ENCODE data around the gene SYCP2L.
"Not testable (repeated sequence)": the region's sequence is repeated elsewhere in the genome, so short reads cannot be mapped to it uniquely, and the experiment has no call there.

SYCP2L gene

DNA sequence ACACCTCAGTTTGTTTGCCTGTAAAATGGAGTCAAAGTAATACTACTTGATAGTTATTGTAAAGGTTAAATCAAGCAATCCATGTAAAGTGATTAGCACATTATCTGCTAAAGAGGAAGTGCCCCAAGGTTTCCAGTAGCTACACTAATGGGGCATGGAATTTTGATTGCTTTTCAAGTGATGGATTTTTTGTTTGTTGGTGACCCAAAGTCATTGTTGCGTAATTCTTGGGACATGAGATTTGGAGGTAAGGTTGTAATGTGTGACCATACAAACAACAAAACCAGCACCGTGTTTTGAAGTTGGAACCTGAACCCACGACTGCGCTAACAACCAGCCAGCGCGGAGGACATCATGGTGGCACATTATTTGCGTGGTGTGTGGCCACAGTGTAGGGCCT, 17.2 kb downstream of the SYCP2L start:
- no CpG with 5 or more reads among the region's 7 CpGs for WGBS (ENCODE audit: extremely low coverage, insufficient coverage, low lambda C conversion rate)
- H3K27ac ChIP-seq (ENCODE audit: low read depth, low read length), result no peak overlapping the region
- no peak overlapping the region for H3K56ac ChIP-seq (ENCODE audit: low read length)
- no peak overlapping the region for H3K23ac ChIP-seq (ENCODE audit: low read length)
- no peaks in the 10 kb centered on the region for H3K4me1 ChIP-seq (ENCODE audit: control insufficient read depth, low read depth, low read length)
- no peak overlapping the region for H3K9ac ChIP-seq (ENCODE audit: low read length)
- no peak overlapping the region for H4K5ac ChIP-seq (ENCODE audit: low read length)
- no peaks in the 10 kb centered on the region for H3K79me1 ChIP-seq (ENCODE audit: low read length)
- no peak overlapping the region for H4K8ac ChIP-seq (ENCODE audit: low read depth, low read length)
- no peak overlapping the region for H2BK120ac ChIP-seq (ENCODE audit: low read depth, low read length)
- no peak overlapping the region for H2AK5ac ChIP-seq (ENCODE audit: low read length)
- H3K4ac ChIP-seq (ENCODE audit: low read depth, low read length), result no peak overlapping the region
- no peak overlapping the region for H3K4me2 ChIP-seq (ENCODE audit: low read length)
- no peak overlapping the region for H3K4me3 ChIP-seq (ENCODE audit: low read length)
- no peak overlapping the region for H2BK15ac ChIP-seq (replicated peaks; ENCODE audit: low read depth)
- H3K36me3 ChIP-seq (ENCODE audit: control insufficient read depth, insufficient read depth, low read length), result no peaks in the 10 kb centered on the region
- H3K79me2 ChIP-seq (ENCODE audit: control insufficient read depth, insufficient read depth, low read length), result no peaks in the 10 kb centered on the region
- no peak overlapping the region for H2BK5ac ChIP-seq (ENCODE audit: low read length)
- DNase-seq, result no peak
- no peak overlapping the region for H3K18ac ChIP-seq (ENCODE audit: low read length)
- no peaks in the 10 kb centered on the region for H3K27me3 ChIP-seq (ENCODE audit: insufficient read depth, low read length, poor library complexity)

DNA sequence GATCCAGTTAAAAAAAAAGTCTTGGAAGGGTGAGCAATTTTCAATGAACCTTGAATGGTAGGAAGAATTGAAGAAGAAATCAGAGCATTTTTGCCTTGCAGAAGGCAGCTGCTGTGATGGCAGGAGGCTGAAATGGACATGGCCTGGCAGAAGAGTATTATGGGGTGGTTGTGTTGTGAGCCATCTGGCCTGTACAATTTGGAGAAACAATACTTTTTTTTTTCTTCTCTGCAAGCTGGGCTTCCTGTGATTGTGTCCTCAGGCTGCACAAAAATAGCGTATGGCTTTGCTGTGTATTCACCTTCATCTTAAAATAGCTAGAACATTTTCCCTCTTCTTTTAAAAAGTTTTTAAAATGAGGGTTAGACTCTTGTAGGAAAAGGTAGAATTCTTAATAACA, 21.4 kb downstream of the SYCP2L start:
- H4K5ac ChIP-seq (ENCODE audit: low read length), result no peak overlapping the region
- no CpG with 5 or more reads among the region's 1 CpG for WGBS (ENCODE audit: extremely low coverage, insufficient coverage, low lambda C conversion rate)
- H2BK120ac ChIP-seq (ENCODE audit: low read depth, low read length), result no peak overlapping the region
- no peaks in the 10 kb centered on the region for H3K79me2 ChIP-seq (ENCODE audit: control insufficient read depth, insufficient read depth, low read length)
- no peaks in the 10 kb centered on the region for H3K36me3 ChIP-seq (ENCODE audit: control insufficient read depth, insufficient read depth, low read length)
- no peaks in the 10 kb centered on the region for H3K27me3 ChIP-seq (ENCODE audit: insufficient read depth, low read length, poor library complexity)
- H3K23ac ChIP-seq (ENCODE audit: low read length), result no peak overlapping the region
- no peak for DNase-seq
- no peak overlapping the region for H3K4me2 ChIP-seq (ENCODE audit: low read length)
- H3K56ac ChIP-seq (ENCODE audit: low read length), result no peak overlapping the region
- H4K8ac ChIP-seq (ENCODE audit: low read depth, low read length), result no peak overlapping the region
- no peak overlapping the region for H3K4me3 ChIP-seq (ENCODE audit: low read length)
- no peak overlapping the region for H3K9ac ChIP-seq (ENCODE audit: low read length)
- no peak overlapping the region for H2AK5ac ChIP-seq (ENCODE audit: low read length)
- H3K18ac ChIP-seq (ENCODE audit: low read length), result no peak overlapping the region
- H2BK15ac ChIP-seq (replicated peaks; ENCODE audit: low read depth), result no peak overlapping the region
- no peak overlapping the region for H2BK5ac ChIP-seq (ENCODE audit: low read length)
- H3K4ac ChIP-seq (ENCODE audit: low read depth, low read length), result no peak overlapping the region
- no peaks in the 10 kb centered on the region for H3K4me1 ChIP-seq (ENCODE audit: control insufficient read depth, low read depth, low read length)
- H3K27ac ChIP-seq (ENCODE audit: low read depth, low read length), result no peak overlapping the region
- no peaks in the 10 kb centered on the region for H3K79me1 ChIP-seq (ENCODE audit: low read length)

DNA sequence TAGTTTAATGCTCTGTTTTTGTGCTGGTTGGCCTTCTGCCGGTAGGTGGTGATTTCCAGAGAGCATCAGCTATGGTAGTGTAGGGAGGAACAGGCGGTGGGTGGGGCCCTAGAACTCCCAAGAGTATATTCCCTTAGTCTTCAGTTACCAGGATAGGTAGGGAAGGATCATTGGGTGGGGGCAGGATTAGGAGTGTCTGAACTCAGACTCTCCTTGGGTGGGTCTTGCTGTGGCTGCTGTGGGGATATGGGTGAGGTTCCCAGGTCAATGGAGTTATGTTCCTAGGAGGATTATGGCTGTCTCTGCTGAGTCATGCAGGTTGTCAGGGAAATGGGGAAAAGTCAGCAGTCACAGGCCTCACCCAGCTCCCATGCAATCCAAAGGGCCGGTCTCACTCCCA, 32.7 kb downstream of the SYCP2L start:
- H2BK15ac ChIP-seq (replicated peaks; ENCODE audit: low read depth); H3K23ac ChIP-seq (ENCODE audit: low read length); H3K9ac ChIP-seq (ENCODE audit: low read length); H2BK5ac ChIP-seq (ENCODE audit: low read length); H3K79me1 ChIP-seq (ENCODE audit: low read length); H3K18ac ChIP-seq (ENCODE audit: low read length); H3K4me2 ChIP-seq (ENCODE audit: low read length); DNase-seq; H4K5ac ChIP-seq (ENCODE audit: low read length); H3K4me1 ChIP-seq (ENCODE audit: control insufficient read depth, low read depth, low read length); H3K4me3 ChIP-seq (ENCODE audit: low read length); H3K27me3 ChIP-seq (ENCODE audit: insufficient read depth, low read length, poor library complexity); H3K36me3 ChIP-seq (ENCODE audit: control insufficient read depth, insufficient read depth, low read length); H3K56ac ChIP-seq (ENCODE audit: low read length); H2BK120ac ChIP-seq (ENCODE audit: low read depth, low read length); H3K27ac ChIP-seq (ENCODE audit: low read depth, low read length); H2AK5ac ChIP-seq (ENCODE audit: low read length); H3K79me2 ChIP-seq (ENCODE audit: control insufficient read depth, insufficient read depth, low read length); H3K4ac ChIP-seq (ENCODE audit: low read depth, low read length); H4K8ac ChIP-seq (ENCODE audit: low read depth, low read length): not testable (repeated sequence)
- WGBS (ENCODE audit: extremely low coverage, insufficient coverage, low lambda C conversion rate), result no CpG with 5 or more reads among the region's 3 CpGs

DNA sequence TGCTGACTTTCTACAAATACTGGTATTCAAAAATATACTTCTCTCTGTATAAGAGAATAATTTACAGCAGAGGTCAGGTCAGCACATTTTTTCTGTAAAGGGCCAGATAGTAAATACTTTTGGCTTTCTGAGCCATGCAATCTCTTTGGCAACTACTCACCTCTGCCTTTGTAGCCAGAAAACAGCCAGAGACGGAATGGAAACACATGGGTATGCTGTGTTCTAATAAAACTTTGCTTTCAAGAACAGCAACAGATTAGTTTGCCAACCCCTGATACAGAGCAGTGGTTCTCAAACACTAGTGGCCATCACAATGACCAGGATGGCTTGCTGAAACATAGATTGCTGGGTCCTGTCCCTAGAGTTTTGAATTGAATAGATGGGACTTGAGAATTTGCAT, 46.3 kb downstream of the SYCP2L start:
- DNase-seq, result no peak
- no peaks in the 10 kb centered on the region for H3K4me1 ChIP-seq (ENCODE audit: control insufficient read depth, low read depth, low read length)
- no peak overlapping the region for H3K18ac ChIP-seq (ENCODE audit: low read length)
- H2BK15ac ChIP-seq (replicated peaks; ENCODE audit: low read depth), result no peak overlapping the region
- H2BK5ac ChIP-seq (ENCODE audit: low read length), result no peak overlapping the region
- H2AK5ac ChIP-seq (ENCODE audit: low read length), result no peak overlapping the region
- no peak overlapping the region for H3K9ac ChIP-seq (ENCODE audit: low read length)
- no peak overlapping the region for H4K5ac ChIP-seq (ENCODE audit: low read length)
- H3K79me2 ChIP-seq (ENCODE audit: control insufficient read depth, insufficient read depth, low read length), result no peaks in the 10 kb centered on the region
- WGBS (ENCODE audit: extremely low coverage, insufficient coverage, low lambda C conversion rate), result no CpG with 5 or more reads among the region's 1 CpG
- H4K8ac ChIP-seq (ENCODE audit: low read depth, low read length), result no peak overlapping the region
- no peak overlapping the region for H2BK120ac ChIP-seq (ENCODE audit: low read depth, low read length)
- no peaks in the 10 kb centered on the region for H3K79me1 ChIP-seq (ENCODE audit: low read length)
- no peaks in the 10 kb centered on the region for H3K36me3 ChIP-seq (ENCODE audit: control insufficient read depth, insufficient read depth, low read length)
- no peak overlapping the region for H3K4ac ChIP-seq (ENCODE audit: low read depth, low read length)
- H3K27ac ChIP-seq (ENCODE audit: low read depth, low read length), result no peak overlapping the region
- no peak overlapping the region for H3K4me3 ChIP-seq (ENCODE audit: low read length)
- H3K23ac ChIP-seq (ENCODE audit: low read length), result no peak overlapping the region
- no peaks in the 10 kb centered on the region for H3K27me3 ChIP-seq (ENCODE audit: insufficient read depth, low read length, poor library complexity)
- no peak overlapping the region for H3K56ac ChIP-seq (ENCODE audit: low read length)
- H3K4me2 ChIP-seq (ENCODE audit: low read length), result no peak overlapping the region

DNA sequence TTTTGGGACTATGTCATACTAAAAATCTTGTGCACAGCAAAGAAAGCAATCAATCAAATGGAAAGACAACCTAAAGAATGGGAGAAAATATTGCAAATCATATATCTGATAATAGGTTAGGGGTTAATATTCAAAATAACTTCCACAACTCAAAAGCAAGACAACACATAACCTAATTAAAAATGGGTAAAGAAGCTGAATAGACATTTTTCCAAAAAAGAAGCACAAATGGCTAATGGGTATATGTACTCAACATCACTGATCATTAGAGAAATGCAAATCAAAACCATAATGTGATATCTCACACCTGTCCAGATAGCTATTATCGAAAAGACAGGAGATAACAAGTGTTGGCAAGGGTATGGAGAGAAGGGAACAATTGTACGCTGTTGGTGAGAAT, 53.0 kb downstream of the SYCP2L start:
- Histone ChIP-seq H3K27me3 (ENCODE audit: insufficient read depth, low read length, poor library complexity) (no peaks in the 10 kb centered on the region), H3K23ac (ENCODE audit: low read length) (no peak overlapping the region), H4K8ac (ENCODE audit: low read depth, low read length) (no peak overlapping the region), H3K36me3 (ENCODE audit: control insufficient read depth, insufficient read depth, low read length) (no peaks in the 10 kb centered on the region), H2BK15ac (replicated peaks; ENCODE audit: low read depth) (no peak overlapping the region), H2AK5ac (ENCODE audit: low read length) (no peak overlapping the region), H4K5ac (ENCODE audit: low read length) (no peak overlapping the region), H3K56ac (ENCODE audit: low read length) (no peak overlapping the region), H3K18ac (ENCODE audit: low read length) (no peak overlapping the region), H3K4ac (ENCODE audit: low read depth, low read length) (no peak overlapping the region), H2BK5ac (ENCODE audit: low read length) (no peak overlapping the region), H2BK120ac (ENCODE audit: low read depth, low read length) (no peak overlapping the region), H3K27ac (ENCODE audit: low read depth, low read length) (no peak overlapping the region), H3K4me1 (ENCODE audit: control insufficient read depth, low read depth, low read length) (no peaks in the 10 kb centered on the region), H3K79me2 (ENCODE audit: control insufficient read depth, insufficient read depth, low read length) (no peaks in the 10 kb centered on the region), H3K79me1 (ENCODE audit: low read length) (no peaks in the 10 kb centered on the region), H3K4me2 (ENCODE audit: low read length) (no peak overlapping the region), H3K4me3 (ENCODE audit: low read length) (no peak overlapping the region), H3K9ac (ENCODE audit: low read length) (no peak overlapping the region)
- no CpG with 5 or more reads among the region's 2 CpGs for WGBS (ENCODE audit: extremely low coverage, insufficient coverage, low lambda C conversion rate)
- no peak for DNase-seq

DNA sequence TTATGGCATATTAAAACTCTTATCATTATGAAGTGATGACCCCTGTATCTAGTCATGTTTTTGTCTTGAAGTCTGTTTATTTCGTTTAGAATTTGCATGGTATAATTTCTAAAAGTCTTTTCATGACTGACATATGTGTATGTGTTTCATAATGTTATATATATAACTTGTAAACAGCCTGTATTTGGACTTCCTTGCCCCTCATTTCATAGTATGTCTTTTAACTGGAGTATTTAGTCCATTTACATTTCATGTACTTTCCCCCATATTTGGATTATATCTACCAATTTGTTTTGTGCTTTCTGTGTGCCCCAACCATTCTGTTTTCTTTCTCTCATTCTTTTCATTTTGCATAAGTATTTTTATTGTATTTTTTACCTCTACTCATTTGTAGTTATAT, 59.0 kb downstream of the SYCP2L start:
- no peak overlapping the region for H3K18ac ChIP-seq (ENCODE audit: low read length)
- no peaks in the 10 kb centered on the region for H3K27me3 ChIP-seq (ENCODE audit: insufficient read depth, low read length, poor library complexity)
- H2BK5ac ChIP-seq (ENCODE audit: low read length), result no peak overlapping the region
- H3K4ac ChIP-seq (ENCODE audit: low read depth, low read length), result no peak overlapping the region
- H4K8ac ChIP-seq (ENCODE audit: low read depth, low read length), result no peak overlapping the region
- no peak for DNase-seq
- H3K4me2 ChIP-seq (ENCODE audit: low read length), result no peak overlapping the region
- H3K4me3 ChIP-seq (ENCODE audit: low read length), result no peak overlapping the region
- no peak overlapping the region for H2BK120ac ChIP-seq (ENCODE audit: low read depth, low read length)
- no peak overlapping the region for H2AK5ac ChIP-seq (ENCODE audit: low read length)
- no peak overlapping the region for H3K56ac ChIP-seq (ENCODE audit: low read length)
- H2BK15ac ChIP-seq (replicated peaks; ENCODE audit: low read depth), result no peak overlapping the region
- no CpG with 5 or more reads among the region's 1 CpG for WGBS (ENCODE audit: extremely low coverage, insufficient coverage, low lambda C conversion rate)
- H3K27ac ChIP-seq (ENCODE audit: low read depth, low read length), result no peak overlapping the region
- H3K79me1 ChIP-seq (ENCODE audit: low read length), result no peaks in the 10 kb centered on the region
- no peak overlapping the region for H3K9ac ChIP-seq (ENCODE audit: low read length)
- no peaks in the 10 kb centered on the region for H3K4me1 ChIP-seq (ENCODE audit: control insufficient read depth, low read depth, low read length)
- H3K36me3 ChIP-seq (ENCODE audit: control insufficient read depth, insufficient read depth, low read length), result no peaks in the 10 kb centered on the region
- no peaks in the 10 kb centered on the region for H3K79me2 ChIP-seq (ENCODE audit: control insufficient read depth, insufficient read depth, low read length)
- H4K5ac ChIP-seq (ENCODE audit: low read length), result no peak overlapping the region
- H3K23ac ChIP-seq (ENCODE audit: low read length), result no peak overlapping the region

Measured in mesendoderm (in vitro differentiated cells).